G401.6 (cell line): Measurements from ENCODE around the gene KCNJ4.

Experiments used
- FAIRE-seq: peaks from 2 replicates; lab custom pipeline; 2012; peaks lifted over from hg19 to GRCh38; lab: Jason Lieb, UNC

The KCNJ4 gene

GRCh38 chr22:38452373-38453065 lies 2.5 kb downstream of the KCNJ4 start:
- no peak for FAIRE-seq

DNA sequence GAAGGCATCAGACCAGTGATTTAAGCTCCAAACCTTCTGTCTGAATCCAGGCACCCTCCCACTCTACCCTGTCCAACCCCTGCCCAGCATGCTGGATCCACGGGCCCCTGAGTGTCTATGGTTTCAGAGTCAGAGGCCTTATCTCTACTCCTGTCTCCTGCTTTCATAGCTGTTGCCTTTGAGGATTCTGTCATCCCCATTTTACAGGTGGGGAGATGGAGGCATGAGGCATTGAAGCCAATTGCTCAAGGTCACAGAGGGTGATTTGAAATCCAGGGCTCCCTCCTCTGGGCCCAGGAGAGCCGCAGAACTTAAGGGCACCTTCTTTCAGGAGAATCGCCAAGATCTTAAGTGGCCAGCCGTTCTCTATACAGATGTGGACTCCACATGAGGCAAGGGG lies 3.1 kb downstream of the KCNJ4 start:
- FAIRE-seq, result no peak

DNA sequence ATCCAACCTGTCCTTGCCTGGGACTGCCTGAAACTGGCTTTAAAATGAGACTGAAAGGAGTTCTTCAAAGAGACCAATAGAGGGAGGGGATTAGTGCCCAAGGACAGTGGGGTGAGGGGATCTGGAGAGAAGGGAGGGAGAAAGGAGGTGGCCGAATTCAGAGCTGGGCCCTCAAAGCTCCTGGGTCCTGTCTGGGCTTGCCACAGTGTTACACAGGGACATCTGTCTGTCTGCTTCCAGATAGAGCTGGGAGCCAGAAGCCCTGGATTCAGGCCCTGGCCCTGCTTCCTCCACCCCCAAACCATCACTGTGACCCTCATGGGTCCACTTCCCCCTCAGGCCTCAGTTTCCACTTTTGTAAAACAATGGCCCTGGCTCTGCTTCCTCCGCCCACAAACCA lies 3.6 kb downstream of the KCNJ4 start:
- no peak for FAIRE-seq

DNA sequence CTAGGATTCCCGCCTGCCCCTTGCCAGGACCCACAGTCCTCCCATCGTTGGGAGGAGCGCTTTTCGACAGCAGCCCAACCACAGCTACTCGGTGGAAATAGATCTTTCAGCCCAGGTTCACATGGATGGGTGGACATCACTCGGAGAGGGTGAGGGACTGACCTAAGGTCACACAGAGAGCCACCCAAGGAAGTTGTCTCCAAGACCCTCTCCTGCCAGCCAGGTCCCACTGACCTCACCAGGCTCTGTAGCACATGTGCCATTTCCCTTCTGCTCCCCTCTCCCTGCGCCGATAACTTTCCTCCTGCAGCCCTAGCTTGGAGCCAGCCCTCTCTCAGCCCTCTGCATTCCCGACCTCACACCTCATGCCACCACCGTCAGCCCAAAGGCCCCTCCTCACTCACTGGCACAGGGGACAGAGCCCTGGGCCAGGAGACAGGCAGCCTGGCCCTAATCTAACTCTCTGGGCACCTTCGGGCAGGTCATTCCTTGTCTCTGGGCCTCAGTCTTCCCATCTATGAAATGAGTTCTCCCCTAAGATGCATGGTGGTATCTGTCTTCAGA lies 4.7 kb downstream of the KCNJ4 start:
- no peak for FAIRE-seq

GRCh38 chr22:38449776-38450175 lies 5.2 kb downstream of the KCNJ4 start:
- FAIRE-seq, result no peak

DNA sequence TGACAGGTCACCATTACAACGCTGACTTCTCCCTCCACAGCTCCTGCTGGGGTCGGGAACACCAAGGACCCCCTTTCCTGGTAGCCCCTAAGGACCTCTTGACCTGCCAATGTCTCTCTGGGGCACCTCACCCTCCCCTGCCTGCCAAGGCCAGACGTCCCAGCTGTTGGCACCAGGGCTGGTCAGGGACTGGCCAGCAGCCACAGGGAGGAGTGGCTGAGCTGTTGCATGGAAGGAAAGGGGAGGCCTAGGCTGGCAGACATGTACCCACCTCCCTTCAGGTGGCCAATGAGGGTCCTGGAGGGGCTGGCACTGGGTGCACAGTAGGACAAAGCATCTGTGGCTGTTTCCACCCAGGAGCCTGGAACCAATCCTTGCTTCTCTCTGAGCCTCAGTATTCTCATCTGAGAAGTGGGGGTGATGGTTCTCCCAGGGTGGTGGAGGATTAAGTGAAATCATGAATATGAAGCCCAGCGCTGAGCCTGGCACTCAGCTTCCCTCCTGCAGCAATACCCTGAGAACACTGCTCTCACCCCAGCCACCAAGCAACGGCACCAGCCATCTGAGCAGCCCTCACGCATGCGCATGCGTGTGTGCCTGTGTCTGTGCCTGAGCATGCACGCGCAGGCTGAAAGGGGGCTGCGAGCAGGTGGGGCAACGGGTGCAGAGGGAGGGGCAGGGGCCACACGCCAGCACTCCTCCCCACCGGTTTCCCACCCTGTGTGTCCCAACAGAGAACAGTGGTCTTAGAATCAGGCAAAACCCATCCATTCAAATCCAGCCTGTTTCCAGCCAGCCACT lies 5.9 kb downstream of the KCNJ4 start:
- no peak for FAIRE-seq

GRCh38 chr22:38446018-38446601 lies 8.9 kb downstream of the KCNJ4 start:
- FAIRE-seq, result no peak

- FAIRE-seq, result no peak
Observed at GRCh38 chr22:38444783-38445182, 10.2 kb downstream of the KCNJ4 start.

GRCh38 chr22:38443628-38444521 lies 11.1 kb downstream of the KCNJ4 start:
- no peak for FAIRE-seq

- no peak for FAIRE-seq
Observed at GRCh38 chr22:38442967-38443627, 11.9 kb downstream of the KCNJ4 start.

DNA sequence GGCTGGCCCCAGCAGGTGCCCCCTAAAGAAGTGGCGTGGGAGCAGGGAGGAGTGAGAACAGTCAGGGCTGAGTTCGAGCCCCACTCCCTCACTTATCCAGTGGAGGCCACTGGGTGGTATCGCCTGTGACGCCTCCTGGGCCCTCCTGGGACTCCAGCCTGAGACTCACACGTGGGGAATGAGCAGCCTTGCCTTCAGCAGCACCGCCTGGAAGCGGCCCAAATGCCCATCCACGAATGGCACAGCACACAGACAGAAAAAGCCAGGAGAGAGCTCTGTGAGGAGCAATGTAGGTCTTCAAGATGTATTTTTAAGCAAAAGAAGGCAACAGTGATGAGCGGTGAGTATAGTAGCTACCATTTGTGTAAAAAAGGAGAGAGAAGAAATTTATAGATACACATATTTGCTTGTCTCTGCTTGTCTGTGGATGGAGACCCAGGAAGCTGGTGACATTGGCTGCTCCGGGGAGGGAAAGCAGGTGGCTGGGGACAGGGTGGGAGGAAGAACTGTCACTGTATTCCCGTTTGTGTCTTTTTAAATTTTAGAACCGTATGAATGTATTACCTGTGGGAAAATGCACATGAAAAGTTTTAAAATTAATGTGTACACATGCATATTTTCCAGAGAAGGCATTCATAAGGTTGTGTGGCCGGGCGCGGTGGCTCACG lies 13.2 kb downstream of the KCNJ4 start:
- no peak for FAIRE-seq

DNA sequence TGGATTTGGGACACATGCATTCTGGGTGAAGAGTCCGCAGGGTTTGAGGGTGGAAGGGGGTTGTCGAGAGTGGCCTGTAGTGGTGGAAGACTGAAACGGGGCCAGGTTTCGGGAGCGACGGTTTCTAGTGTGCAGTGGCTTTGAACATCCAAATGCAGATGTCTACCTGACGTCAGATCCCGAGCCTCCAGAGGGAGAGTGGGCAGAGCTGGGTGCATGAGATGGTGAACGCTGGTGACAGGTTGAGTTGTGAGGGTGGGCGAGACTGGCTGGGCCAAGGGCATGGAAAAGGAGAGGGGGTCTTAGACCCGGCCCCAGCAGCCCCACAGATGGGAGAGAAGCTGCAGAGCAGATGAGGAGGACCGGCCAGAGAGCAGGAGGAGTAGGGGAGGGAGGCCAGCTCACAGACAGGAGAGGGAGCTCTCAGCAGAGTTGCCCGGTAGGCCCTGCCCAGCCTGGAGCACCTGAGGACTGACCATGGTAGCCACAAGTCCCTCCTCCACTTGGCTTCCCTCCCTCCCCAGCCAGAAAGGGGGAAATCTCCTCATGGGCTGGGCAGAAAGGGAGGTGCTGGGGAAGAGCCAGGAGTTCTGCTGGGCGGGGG lies 14.2 kb downstream of the KCNJ4 start:
- FAIRE-seq, result no peak

DNA sequence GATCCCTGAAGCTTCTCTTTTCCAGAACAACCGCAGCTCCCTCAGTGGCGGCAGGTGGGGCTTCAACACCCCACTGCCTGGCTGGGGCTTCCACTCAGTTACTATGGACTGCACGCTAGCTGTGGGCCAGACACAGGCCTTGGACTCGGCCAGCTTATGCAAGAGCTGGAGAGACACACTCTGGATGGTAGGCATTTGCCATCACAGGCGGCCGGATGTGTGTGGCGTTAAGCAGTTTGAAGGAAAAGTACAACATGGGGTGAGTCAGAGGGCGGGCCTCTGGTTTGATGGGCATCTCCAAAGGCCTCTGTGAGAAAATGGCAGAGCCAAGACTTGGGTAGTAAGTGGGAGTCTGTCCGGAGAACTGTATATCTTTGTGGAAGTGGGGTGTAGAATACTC lies 17.6 kb downstream of the KCNJ4 start:
- no peak for FAIRE-seq

DNA sequence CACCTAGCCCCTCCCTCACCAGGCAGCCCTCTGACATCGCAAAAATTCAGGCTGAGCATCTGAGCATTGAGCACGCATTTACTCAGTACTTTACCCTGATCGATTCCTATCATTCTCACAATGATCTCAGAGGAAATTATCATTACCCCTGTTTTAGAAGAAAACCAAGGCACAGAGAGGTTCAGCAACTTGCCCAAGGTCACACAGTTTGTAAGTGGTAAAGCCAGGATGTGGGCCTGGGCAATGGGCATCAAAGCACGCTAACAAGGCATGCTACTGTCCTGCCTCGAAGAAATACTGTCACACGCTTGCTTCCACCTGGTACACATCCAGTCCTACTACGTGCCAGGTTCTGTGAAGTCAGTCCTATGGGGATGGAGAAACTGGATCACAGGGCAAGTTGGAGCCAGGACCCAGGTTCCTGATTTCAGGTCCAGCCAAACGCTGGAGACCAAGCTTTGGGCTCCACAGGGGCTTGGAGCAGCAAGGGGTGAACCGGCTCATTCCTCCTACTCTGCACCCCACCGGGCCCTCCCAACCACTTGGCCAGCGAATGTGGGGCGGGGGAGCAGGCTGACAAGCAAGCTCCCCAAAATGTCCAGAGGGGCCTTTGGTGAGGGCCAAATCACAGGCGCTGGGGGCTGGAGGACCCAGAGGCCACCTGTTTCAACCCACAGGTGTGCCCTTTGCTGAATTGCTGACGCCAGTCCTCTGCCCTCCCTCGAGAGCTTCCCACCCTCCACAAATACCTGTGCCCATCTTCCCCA lies 18.2 kb downstream of the KCNJ4 start:
- no peak for FAIRE-seq

- FAIRE-seq, result no peak
Observed at GRCh38 chr22:38435965-38436364, 19.0 kb downstream of the KCNJ4 start.

DNA sequence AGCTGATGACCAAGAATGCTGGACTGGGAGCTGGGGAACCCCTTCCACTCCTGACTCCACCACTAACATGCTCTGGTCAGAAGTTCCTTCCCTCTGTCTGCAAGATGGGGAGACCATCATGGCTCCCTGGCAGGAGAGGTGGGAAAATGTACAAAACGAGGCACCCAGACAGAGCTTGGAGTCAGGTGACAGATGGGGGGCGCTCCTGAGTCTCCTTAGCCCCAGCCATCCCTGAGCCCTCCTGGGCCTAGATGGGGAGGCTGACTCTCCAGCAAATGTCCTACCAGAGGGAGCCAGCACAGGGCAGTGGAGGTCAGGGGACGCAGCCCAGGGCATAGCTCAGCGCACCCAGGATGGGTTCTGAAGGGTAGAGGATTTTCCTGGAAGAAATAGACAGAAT lies 20.0 kb downstream of the KCNJ4 start:
- no peak for FAIRE-seq

GRCh38 chr22:38433871-38434270 lies 21.1 kb downstream of the KCNJ4 start:
- no peak for FAIRE-seq

DNA sequence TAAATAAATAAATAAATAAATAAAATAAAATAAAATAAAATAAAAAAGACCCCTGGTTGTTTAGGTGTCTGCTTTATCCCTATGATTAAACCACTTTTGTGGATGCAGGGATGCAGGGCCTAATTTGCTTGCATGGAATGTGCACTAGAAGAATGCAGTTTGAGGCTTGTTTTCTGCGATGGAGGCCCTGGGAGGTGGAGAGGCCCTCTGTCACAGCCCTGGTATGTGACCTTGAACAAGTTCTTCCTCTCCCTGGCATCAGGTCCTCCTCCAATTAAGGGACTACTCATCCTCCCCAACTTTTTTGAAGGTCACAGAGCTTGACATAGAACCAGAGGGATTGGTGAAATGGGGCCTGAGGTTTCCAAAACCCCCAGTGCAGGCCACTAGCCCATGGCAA lies 22.7 kb downstream of the KCNJ4 start:
- no peak for FAIRE-seq

DNA sequence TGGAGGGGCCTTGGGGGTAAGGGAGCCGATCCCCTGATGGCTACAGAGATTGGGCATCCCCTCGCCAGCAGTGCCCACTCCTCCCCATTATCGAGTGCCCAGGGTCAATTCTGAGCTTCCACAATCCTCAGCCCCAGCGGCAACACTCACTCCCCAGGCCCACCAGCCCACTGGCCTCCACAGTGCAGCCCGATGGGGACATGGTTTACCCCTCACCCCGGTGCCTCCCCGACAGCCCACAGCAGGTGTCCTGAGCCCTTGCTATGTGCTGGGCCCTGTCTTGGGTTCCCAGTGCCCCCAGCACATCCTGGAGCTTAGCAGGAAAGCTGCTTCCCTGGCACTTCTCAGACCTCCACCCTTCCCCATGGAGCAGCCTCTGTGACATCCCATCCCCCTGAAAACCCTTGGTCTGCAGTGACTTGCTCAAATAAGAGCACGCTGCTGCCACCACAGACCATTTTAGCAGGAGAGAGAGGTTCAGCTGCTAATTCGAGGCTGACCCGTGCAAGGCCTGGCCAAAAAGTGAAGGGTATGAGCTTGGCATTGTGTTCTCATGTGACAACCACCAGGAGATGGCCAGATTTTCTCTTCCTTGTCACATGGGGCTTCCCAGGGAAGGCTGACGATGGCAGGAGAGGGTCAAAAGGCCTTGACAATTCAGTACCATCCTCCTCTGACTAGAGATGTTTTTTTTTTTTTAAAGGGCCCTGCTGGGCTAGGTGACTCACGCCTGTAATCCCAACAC lies 23.6 kb downstream of the KCNJ4 start:
- no peak for FAIRE-seq
